MCF 10A (cell line): ENCODE results near the gene ANKMY2. TPM values are rescaled to one million over a fixed set of nuclear protein-coding genes. Genes with fewer than 3 reads are reported as not detected.

Experiments used
- BruUV-seq: library from RNA; stranded (reverse); fragments of 400-500 nt; replicated peaks from 2 replicates; lab custom pipeline; 2021; lab: Mats Ljungman, UMichigan
- CTCF ChIA-PET: fragments of 300-600 bp; sonication (Branson Sonifier 250); formaldehyde crosslinking; extraction: SDS; loops from one replicate; lab custom pipeline; 2021; ENCODE audit warnings: antibody characterized with exemption, inconsistent platforms; lab: Yijun Ruan, JAX
- POLR2A ChIA-PET: fragments of 300-600, 350-650 bp; sonication (Branson Sonifier 250); formaldehyde crosslinking; extraction: SDS; loops from one replicate; lab custom pipeline; 2020; ENCODE audit warnings: antibody characterized with exemption, inconsistent platforms; lab: Yijun Ruan, JAX
- DNase-seq: peaks from one replicate; pipeline ENCODE4 v3.0.0-alpha.2; 2018; ENCODE audit not compliant: unreplicated experiment
- H3K27ac Mint-ChIP-seq: one replicate; pipeline ENCODE4 v1.8.0; 2022; ENCODE audit warnings: mild to moderate bottlenecking, low read depth, mixed read lengths; ENCODE audit not compliant: unreplicated experiment
- H3K27me3 Mint-ChIP-seq: one replicate; pipeline ENCODE4 v1.8.0; 2022; ENCODE audit warnings: mixed read lengths; ENCODE audit not compliant: insufficient read depth, unreplicated experiment
- H3K36me3 Mint-ChIP-seq: one replicate; pipeline ENCODE4 v1.8.0; 2022; ENCODE audit warnings: mild to moderate bottlenecking, moderate library complexity, mixed read lengths; ENCODE audit not compliant: insufficient read depth, unreplicated experiment
- H3K4me1 Mint-ChIP-seq: one replicate; pipeline ENCODE4 v1.8.0; 2022; ENCODE audit warnings: mixed read lengths; ENCODE audit not compliant: insufficient read depth, unreplicated experiment
- H3K4me3 Mint-ChIP-seq: one replicate; pipeline ENCODE4 v1.8.0; 2022; ENCODE audit warnings: mild to moderate bottlenecking, moderate library complexity, mixed read lengths; ENCODE audit not compliant: unreplicated experiment
- H3K9me3 Mint-ChIP-seq: one replicate; pipeline ENCODE4 v1.8.0; 2022; ENCODE audit warnings: mixed read lengths; ENCODE audit not compliant: unreplicated experiment
- CTCF ChIP-seq: fragments of 200-600 bp; IDR thresholded peaks from one replicate; pipeline ENCODE4 v1.8.0; 2022; ENCODE audit warnings: antibody characterized with exemption, mild to moderate bottlenecking; ENCODE audit not compliant: unreplicated experiment
- intact Hi-C: fragments of 100-400 bp; cut with micrococcal nuclease; formaldehyde crosslinking; loops from 2 replicates; pipeline ENCODE4 v1.14.1; 2022
- total RNA-seq: library from RNA; stranded (reverse); gene quantifications from 2 replicates; pipeline ENCODE4 v1.2.3, GENCODE V29; 2022

Gene ANKMY2
- total RNA-seq, 1 experiment from 2014 or later, result 14.3 TPM

- Mint-ChIP-seq H3K36me3 (peaks cover 12% of the 10 kb centered on the region), H3K27me3 (no peaks in the 10 kb centered on the region), H3K4me1 (no peaks in the 10 kb centered on the region), H3K9me3 (peaks cover 6% of the 10 kb centered on the region), H3K27ac (no peak overlapping the region), H3K4me3 (no peak overlapping the region)
- DNase-seq, result peak; percentile 37
- no peak for TF ChIP-seq CTCF
- no TSS peak for BruUV-seq
- POLR2A ChIA-PET, result interaction anchor here (1.2 kb wide), 1 partner anchor 20 kb away, joined by 3 read pairs; no protein-coding TSS in a partner anchor
- intact Hi-C loops, result no loop called here
- CTCF ChIA-PET, result no interaction called here
Observed at GRCh38 chr7:16627236-16627635, 18.3 kb downstream of the ANKMY2 start.

- intact Hi-C loops, result no loop called here
- H3K9me3 Mint-ChIP-seq, result no peaks in the 10 kb centered on the region
- no peaks in the 10 kb centered on the region for H3K27me3 Mint-ChIP-seq
- no peak for DNase-seq
- BruUV-seq, result no TSS peak
- no peak overlapping the region for H3K27ac Mint-ChIP-seq
- no peak overlapping the region for H3K4me3 Mint-ChIP-seq
- POLR2A ChIA-PET, result interaction anchor here (0.8 kb wide), 2 partner anchors 15 to 66 kb away, joined by 3 read pairs; no protein-coding TSS in a partner anchor
- no peak for TF ChIP-seq CTCF
- no peaks in the 10 kb centered on the region for H3K4me1 Mint-ChIP-seq
- H3K36me3 Mint-ChIP-seq, result peaks cover 15% of the 10 kb centered on the region
- CTCF ChIA-PET, result no interaction called here
Observed at GRCh38 chr7:16626388-16626787, 19.2 kb downstream of the ANKMY2 start.

GRCh38 chr7:16619979-16620408 is 25.6 kb downstream of the ANKMY2 start:
- no peaks in the 10 kb centered on the region for H3K27me3 Mint-ChIP-seq
- peak; percentile 7 for DNase-seq
- ChIA-PET POLR2A (interaction anchor here (1.9 kb wide), 1 partner anchor 26 kb away, joined by 8 read pairs; the partner anchor contains the start of genes ANKMY2 and BZW2), CTCF (no interaction called here)
- no peak for TF ChIP-seq CTCF
- no peaks in the 10 kb centered on the region for H3K4me1 Mint-ChIP-seq
- H3K9me3 Mint-ChIP-seq, result peaks cover 10% of the 10 kb centered on the region
- BruUV-seq, result no TSS peak
- no peak overlapping the region for H3K4me3 Mint-ChIP-seq
- intact Hi-C loops, result no loop called here
- H3K27ac Mint-ChIP-seq, result no peak overlapping the region
- peaks cover 40% of the 10 kb centered on the region for H3K36me3 Mint-ChIP-seq

- no TSS peak for BruUV-seq
- peaks cover 32% of the 10 kb centered on the region for H3K36me3 Mint-ChIP-seq
- CTCF ChIA-PET, result interaction anchor here (0.5 to 0.6 kb wide), 2 partner anchors 605 to 1076 kb away, joined by 3 to 6 read pairs; no protein-coding TSS in a partner anchor
- H3K27ac Mint-ChIP-seq, result no peak overlapping the region
- H3K9me3 Mint-ChIP-seq, result peaks cover 10% of the 10 kb centered on the region
- POLR2A ChIA-PET, result interaction anchor here (0.9 kb wide), 1 partner anchor 29 kb away, joined by 3 read pairs; the partner anchor contains the start of genes ANKMY2 and BZW2
- no peak overlapping the region for H3K4me3 Mint-ChIP-seq
- no peaks in the 10 kb centered on the region for H3K4me1 Mint-ChIP-seq
- intact Hi-C loops, result no loop called here
- no peak for TF ChIP-seq CTCF
- no peaks in the 10 kb centered on the region for H3K27me3 Mint-ChIP-seq
- no peak for DNase-seq
Observed at GRCh38 chr7:16616542-16616941, 29.0 kb downstream of the ANKMY2 start.
